NOMO-1 treated with DMSO at 0.1 percent for 48 hours (cell line): ENCODE results near the gene FANCC.

Experiments
- DNase-seq: peaks from one replicate; lab custom pipeline; 2025; ENCODE audit not compliant: unreplicated experiment; lab: John Stamatoyannopoulos, UW

Gene FANCC

DNA sequence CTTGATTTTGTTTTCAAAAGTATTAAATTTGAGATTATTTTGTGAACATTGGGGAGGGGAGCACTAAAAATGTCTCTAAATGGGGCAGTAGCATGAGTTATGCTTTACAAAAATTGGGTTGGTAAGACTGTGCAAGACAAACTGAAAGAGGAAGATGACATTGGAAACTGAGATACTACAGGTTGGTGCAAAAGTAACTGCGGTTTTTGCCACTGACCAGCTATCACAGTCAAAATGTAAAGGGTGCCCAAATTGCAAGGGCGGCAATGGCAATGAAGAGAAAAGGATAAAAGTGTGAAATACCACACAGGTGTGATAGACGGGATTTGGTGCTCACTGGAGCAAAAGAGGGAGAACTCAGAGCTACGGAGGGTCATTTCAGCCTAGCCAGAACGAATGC lies 124.0 kb downstream of the FANCC start:
- no peak for DNase-seq

DNA sequence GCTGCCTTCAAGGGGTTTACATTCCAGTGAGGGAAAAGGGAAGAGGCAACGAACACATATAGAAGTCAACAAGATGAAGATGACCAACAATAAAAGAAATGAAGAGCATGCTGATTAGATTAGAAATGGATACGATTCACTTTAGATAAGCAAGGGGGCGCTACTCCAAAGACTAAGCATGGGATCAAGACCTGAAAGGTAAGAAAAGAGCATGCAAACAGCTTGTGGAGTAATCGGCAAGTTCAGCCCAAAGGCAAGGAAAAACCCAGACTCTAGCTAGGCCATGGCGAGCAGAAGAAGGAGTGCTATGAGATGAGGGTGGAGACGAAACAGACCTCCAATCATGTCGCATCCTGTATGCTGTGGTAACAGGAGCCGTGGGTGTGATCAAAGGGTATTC lies 124.4 kb downstream of the FANCC start:
- no peak for DNase-seq

DNA sequence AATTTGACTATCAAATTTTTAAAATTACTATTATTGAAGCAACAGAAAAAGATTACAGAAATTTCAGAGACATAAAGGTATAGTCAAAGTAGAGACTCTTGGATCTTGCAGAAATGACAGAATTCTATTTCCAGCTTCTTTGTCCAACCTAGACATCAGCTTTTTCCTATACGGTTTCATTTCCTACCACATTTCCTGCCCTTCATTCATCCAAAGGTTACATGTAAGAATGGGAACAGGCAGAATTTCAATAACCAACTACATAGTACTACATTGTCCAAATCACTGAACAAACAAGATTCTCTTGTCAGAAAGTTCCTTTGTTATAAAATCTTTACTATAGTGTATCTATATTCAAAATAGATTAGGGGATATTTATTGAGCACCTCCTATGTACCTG lies 124.9 kb downstream of the FANCC start:
- DNase-seq, result no peak

DNA sequence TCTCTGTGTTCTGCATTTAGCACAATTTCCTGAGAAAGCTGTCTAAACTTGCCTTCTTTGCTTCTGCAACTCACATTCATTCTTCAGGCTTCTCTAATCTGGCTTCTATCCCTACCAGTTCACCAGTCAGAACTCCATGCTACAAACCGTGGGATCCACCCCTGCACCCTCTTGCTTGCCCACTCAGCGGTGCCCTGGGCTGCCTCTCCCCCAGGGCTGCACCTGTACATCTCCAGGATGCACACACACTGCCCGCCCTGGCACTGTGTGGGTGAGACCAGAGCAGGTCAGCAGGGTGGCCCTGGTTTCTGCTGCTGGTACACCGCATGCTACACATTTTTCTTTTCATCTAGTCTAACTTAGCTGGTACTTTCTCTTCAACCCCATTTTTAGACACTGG lies 127.1 kb downstream of the FANCC start:
- DNase-seq, result no peak

DNA sequence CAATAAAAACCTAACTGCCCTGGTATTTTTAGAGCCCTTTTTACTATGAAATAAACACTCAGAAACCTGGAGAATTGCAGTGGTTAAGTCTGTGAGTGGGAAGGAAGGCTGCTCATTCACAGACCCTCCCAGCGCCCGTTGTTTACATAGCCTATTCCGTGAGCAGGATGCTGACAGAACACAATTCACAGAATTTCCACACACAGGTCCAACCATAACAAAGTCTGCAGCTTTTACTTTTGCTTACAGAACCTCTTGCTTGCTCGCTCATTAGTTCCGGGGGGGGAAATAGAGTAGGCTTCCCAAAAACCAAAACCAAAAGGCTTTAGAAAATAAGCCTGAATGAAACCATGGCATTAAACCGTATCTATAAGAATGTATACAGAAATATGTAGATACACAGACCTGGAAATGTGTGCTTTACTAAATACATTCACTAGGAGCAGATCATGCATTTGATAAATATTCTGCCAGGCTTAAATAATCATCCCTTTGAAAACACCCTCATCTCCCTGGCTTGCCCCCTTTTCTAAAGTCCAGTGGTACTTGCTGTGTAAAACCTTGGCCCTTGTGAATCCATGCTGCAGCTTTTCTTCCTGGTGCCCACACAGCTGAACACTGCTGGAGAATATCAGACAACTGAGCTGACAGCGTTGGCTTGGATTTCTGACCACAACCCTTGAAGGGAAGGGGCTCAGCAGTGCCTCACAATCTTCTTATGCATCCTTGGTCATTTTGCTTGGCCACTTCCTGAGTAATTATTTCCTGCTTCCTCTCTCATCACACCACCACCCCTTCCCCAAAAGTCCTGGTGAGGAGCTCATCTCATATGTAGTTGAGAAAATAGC lies 128.0 kb downstream of the FANCC start:
- peak; percentile 24 for DNase-seq

DNA sequence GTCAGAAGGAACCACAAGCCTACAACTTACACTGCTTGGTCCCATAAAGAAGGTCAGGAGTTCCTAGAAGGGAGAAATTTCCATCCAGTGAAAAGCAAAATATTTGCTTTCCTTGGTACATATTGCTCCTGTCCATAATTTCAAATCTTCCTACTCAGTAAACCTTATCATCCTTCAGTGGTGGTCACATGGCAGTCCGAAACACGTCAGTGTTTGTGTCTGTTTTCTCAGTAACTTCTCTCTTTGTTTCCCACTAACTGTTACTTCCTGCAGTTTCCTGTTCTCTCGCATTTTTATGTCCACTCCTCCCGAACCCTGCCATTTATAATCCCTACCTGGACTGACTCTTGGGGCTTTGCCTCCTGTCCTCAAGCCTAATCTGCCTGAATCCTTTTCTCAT lies 129.1 kb downstream of the FANCC start:
- DNase-seq, result peak; percentile 21

DNA sequence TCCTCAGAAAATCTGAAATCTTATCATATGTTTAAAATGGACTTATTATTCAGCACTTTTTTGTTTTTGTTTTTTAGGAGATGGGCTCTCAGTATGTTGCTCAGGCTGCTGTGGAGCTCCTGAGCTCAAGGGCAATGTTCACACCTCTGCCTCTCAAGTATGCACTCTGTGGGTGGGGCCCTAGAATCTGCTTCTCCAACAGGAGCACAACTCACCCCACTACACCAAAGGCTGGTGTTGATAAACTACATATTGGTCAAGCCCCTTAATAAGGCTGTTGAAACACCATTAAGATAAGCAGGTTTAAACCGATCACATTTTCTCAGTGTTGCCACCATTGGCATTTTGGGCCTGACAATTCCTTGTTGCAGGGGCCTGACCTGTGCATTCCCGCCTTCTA lies 131.6 kb downstream of the FANCC start:
- DNase-seq, result no peak

DNA sequence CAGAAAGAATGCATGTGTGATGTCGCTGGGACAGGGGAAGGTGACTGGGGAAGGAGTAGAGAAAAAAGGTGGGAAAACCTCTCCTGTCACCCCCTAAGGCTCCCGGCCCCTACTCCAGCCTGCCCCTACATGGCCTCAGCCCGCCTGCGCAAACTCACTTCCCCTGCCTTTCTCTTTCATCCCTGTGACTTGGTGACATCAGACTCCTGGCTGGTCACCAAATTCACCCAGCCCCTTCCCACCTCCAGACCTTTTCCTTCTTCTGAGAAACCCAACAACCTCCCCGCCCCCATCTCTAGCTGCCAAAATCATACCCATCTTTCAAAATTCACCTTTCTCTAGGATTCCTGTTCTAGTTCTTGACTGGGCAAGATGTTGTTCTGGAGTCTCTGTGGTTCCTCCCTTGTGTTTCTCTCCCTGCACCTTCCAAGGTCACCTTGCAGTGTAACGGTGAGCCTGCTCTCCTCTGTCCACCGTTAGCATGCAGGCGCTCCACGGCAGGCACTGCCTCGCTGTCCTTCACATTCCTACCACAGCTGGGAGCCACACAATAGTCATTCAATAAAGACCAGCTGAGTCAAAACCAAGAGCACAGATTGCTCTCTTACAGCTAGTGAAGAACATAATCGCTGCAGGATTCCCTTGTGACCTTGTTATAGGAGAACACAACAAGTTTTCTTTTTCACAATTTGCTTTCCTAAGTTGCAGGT lies 134.5 kb downstream of the FANCC start:
- DNase-seq, result no peak

DNA sequence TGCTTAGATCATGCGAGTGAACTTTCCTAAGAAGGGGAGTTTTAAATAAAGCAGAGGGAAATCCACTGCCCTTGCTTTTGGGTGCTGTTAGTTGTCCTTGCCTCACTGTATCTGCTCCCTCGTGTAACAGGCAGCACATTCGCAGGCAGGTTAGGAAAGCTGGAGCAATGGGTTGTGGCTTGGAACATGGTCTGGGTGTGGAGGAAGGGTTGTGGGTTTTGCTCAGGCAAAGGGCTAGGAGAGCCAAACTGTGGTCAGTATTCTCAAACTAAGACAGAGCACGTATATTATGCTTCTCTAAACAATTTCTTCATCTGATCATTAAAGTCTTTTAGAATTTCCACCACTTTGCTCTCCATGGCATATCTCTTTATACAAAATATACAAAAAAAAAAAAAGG lies 135.7 kb downstream of the FANCC start:
- no peak for DNase-seq

DNA sequence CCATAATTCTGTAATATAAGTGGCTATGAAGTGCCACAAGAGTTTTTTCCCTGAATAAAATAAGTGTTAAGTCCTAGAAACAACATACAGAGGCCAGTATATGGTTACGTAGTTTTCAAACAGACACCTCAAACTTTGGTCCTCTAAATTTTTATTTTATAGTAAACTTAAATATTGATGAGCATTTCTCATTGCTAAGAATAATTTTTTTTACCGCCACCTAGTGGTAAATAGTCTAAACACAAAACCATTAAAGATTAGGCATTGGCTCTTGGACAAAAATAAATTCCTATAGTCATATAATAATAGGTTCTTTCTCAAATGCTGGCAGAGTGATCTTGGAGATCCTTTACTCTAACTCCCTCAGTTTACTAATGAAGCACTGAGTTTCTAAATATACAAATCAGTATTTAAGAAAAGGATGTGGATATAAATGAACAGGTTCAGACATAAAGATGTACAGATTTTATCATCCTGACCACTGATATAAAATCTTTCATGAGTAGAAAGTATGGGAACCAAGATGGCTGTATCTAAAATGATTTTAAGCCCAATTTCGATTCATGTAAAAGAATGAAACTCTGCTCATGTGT lies 136.2 kb downstream of the FANCC start:
- DNase-seq, result no peak

DNA sequence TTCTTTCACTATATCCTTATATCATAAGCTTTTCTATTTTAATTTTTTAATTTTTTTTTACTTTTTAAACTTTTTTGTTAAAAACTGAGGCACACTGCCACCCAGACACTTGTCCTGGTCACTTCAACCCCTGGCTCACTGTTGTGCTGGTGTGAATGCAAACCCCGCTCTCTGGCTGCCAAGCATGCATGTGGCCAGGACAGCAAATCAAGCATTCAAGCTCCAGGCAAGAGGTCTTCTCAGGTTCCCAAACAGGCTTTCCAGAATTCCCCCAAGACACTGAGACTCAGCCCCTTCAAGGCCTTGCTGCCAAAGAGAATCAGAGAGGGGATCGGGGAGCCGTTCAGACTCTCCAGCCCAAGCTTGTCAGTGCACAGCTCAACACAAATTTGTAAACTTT lies 139.9 kb downstream of the FANCC start:
- no peak for DNase-seq

DNA sequence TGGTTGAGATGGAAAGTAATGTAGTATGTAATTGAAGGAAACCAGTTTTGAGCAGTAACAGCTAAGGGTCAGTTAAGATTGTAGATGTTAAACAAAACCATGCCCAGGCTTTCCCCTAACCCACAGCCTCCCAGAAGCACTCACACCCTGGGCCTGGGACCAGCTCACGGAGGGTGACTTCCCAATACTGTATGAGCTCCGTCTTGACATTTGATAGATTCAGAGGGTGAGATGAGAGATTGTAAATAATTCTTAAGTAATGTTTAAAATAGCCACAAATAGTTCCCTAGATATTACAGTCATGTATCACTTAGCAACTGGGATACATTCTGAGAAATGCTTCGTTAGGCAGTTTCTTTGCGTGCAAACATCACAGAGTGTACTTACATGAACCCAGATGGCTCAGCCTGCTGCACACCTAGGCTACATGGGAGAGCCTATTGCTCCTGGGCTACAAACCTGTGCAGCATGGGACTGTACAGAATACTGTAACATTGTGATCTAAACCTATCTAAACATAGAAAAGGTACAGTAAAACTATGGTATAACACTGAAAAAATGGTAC lies 140.7 kb downstream of the FANCC start:
- no peak for DNase-seq

DNA sequence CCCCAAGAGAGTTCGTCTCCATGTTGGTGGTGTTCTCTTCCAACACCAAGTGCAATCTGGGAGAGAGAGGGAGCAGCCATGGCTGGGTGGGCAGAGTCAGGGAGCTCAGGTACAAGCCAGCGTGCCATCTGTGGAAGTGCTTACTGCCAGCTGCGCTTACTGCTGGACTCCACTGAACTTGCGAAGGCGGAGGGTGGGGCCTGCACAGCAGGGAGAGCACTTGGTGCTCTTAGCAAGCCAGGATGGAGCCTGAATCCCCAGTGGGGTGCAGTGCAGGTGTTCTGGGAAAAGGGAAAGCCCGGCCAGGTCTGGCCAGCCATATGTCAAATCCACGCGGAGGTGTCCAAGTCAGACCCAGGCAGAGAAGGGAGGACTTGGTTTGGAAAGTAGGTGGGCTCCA lies 142.0 kb downstream of the FANCC start:
- no peak for DNase-seq

DNA sequence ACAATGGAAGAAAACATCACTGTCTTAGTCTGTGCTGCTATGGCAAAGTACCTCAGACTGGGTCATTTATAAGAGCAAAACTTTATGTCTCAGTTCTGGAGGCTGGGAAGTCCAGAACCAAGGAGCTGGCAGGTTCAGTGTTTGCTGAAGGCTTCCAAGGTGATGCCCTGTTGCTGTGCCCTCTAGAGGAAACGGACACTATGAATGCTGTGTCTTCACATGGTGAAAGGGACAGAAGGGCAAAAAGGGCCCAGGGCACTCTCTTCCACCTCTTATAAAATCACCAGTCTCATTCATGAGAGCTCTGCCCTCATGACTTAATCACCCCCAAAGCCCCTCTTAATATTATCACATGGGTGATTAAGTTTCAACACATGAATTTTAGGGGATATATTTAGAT lies 143.5 kb downstream of the FANCC start:
- no peak for DNase-seq

DNA sequence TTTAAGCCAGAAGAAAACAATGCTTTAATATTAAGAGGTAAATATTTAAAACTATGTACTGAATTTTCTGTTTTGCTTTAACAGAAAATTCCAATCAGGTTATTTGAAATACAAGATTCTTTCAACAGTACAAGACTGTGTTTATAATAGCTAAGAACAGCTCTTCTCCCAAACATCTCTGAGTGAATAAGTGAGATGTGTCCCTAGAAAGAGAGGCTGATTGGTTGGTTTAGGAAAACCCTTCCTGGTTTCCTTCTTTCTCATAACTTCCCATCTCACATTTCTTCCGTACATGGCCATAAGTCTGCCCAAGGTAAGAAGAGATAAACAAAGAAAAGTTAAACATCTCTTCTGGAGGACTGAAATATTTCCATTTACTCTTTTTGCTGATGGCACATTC lies 145.9 kb downstream of the FANCC start:
- DNase-seq, result no peak

DNA sequence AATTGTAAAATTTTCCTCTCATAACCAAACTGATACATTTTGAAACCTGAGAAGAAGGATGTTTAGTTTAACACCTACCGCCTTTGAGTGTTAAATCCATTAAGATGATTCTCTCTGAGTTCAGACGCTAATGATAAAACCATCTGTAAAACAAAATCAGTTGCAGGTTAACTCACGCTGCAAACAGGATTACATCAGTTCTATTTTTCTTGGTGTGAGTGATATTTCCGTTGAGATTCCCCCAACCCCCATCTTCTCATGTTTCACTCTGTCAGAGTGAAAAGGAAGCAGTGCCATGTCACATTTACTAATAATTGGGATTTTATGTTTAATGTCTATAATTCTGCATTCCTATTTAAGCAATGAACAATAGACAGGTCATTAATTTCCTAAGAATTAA lies 146.5 kb downstream of the FANCC start:
- DNase-seq, result no peak

DNA sequence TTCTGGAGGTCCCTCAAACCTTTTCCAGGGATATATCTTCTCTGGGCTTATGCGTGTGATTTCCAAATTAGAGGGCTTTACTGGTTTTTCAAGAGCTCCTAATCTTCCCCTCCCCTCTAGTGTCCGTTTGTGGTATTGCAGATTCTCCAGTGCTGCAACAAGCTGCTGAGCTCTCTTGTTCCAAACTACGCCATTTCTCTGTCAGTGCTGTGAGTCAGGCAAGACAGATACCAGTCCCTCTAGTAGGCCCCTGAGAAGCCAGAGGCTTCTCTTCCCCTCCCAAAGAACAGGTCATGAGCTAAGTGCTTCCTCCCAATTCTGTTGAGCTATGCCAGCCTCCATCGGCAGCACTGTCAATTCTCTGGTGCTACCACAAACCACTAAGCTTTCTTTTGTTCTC lies 149.5 kb downstream of the FANCC start:
- DNase-seq, result peak; percentile 49

DNA sequence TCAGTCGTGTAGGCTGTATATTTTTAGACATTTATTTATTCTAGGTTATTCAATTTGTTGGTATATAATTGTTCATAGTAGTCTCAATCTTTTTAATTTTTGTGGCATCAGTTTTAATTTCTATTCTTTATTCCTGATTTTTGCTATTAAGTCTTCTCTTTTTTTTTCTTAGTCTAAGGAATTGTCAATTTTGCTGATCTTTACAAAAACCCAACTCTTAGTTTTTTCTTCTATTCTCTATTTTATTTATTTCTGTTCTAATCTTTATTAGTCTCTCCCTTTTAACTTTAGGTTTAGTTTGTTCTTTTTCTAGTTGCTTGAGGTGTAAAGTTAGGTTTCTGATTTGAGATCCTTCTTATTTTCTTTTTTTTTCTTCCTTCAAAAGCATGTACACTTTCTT lies 152.5 kb downstream of the FANCC start:
- DNase-seq, result no peak

DNA sequence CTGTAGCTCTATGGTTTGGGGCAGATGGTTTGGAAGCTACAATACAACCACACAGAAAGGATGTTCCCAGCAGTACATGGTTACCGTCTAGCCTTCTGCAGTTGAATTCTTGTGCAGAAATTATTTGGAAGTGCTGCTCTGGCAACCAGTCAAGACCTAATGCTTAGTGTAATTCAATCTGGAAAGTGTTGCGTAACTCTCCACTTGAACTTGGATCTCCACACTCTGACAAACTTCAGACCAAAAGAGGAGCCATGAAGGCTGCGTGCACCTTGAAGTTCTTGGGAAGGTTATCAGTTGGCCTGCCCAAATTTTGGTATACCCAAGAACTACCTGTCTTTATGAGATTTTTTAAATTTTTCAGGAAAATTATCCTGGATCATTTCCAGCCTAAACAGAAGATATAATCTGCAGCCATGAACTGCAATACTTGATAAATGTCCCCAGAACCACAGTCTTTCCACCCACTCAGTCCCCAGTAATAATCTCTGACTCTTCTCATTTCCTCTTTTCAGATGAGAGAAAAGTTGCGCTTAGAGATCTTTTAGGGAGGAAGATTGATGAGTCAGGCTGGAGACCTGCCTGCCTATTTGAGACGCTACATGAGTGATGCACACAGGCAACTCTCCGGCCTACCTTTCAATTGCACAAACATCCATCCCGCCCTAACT lies 159.9 kb downstream of the FANCC start:
- DNase-seq, result peak; percentile 89

DNA sequence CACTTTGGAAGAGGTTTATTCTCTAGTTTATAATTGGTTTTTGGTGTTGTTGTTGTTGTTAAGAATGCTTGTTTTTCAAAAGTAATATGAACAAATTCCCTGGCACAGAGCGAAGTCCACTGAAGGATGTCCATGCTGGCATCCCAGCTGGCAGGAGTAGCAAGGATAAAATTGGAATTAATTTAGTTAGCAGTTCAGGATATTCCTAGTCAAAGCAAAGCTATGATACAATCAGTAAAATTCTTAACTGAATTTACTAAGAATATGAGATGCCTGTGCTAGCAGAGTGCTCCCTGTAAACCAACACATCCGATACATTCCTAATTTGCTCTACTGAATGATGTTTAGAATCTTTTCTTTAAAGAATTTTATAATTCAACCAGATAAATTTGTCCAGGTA lies 161.4 kb downstream of the FANCC start:
- no peak for DNase-seq

DNA sequence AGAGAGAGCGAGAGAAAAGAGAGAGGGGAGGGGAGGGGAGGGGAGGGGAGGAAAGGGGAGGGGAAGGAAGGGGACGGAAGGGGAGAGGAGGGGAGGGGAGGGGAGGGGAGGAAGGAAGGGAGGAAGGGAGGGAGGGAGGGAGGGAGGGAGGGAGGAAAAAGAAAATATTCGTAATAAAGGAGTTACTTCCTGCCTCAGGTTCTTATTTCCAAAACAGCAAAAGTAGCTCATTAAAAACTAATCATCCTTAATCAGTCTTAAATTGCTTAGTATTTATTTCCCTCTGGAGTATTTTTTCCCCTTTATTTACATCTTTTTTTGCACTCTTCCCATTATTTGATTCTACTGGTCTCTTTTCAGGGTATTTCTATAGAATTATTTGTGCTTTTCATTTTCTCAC lies 162.3 kb downstream of the FANCC start:
- no peak for DNase-seq
